ENCODE measurements around the gene RGS1. TPM values are rescaled to one million over a fixed set of nuclear protein-coding genes. Genes with fewer than 3 reads are reported as not detected.

The RGS1 gene
- total and polyA plus RNA-seq, 2 experiments from 2014 or later = 0.12 TPM; not detected in 1

DNA sequence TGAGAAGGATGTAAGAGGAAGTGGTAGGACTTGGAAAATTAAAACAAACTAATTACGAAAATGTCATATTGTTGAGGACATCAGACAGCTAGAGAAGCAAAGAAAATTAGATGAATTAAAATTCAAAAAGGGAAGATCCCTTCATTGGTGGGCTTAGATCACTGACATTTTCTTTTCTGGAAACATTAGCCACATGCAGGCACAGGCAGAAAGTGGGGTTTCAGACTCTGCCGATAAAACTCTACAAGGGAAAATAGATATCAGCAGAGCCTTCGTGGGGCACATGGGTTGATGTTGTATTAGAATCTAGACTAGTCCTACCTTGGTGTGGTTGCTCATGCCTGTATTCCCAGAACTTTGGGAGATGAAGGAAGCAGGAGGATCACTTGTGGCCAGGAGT is 12.4 kb upstream of the RGS1 start:
- no peaks in the 10 kb centered on the region for H3K27me3 ChIP-seq
- no peaks in the 10 kb centered on the region for H3K36me3 ChIP-seq
- no peaks in the 10 kb centered on the region for H3K9me3 ChIP-seq (ENCODE audit: low read depth)
- no peak overlapping the region for H3K27ac ChIP-seq
- TF ChIP-seq, protein P1, sequence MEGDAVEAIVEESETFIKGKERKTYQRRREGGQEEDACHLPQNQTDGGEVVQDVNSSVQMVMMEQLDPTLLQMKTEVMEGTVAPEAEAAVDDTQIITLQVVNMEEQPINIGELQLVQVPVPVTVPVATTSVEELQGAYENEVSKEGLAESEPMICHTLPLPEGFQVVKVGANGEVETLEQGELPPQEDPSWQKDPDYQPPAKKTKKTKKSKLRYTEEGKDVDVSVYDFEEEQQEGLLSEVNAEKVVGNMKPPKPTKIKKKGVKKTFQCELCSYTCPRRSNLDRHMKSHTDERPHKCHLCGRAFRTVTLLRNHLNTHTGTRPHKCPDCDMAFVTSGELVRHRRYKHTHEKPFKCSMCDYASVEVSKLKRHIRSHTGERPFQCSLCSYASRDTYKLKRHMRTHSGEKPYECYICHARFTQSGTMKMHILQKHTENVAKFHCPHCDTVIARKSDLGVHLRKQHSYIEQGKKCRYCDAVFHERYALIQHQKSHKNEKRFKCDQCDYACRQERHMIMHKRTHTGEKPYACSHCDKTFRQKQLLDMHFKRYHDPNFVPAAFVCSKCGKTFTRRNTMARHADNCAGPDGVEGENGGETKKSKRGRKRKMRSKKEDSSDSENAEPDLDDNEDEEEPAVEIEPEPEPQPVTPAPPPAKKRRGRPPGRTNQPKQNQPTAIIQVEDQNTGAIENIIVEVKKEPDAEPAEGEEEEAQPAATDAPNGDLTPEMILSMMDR (IDR thresholded peaks at IDR 0.05; ENCODE audit: low read depth, low read length) = no peak
- no peak overlapping the region for H3K4me3 ChIP-seq
- no peak for DNase-seq (ENCODE audit: low read depth in 1 of 2, low spot score in 1 of 2)
- H3K4me1 ChIP-seq (ENCODE audit: low read depth) = no peaks in the 10 kb centered on the region

DNA sequence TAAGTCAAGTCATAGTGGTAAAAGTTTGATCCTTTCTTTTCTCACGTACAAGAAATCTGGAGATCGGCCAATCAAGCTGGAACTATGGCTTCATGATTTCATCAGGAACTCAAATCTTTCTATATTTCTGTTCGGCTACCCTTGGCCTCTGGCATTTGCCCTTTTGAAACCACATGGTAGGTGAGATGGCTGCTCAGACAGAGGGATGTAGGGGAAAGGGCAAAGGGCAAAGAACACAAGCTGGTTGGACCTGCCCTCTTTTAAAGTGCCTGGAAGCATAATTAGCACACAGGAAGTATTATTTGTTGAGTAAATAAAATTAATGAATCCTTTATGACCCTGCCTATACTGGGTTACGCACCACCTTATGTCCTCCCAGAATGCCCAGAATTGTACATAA is 11.5 kb upstream of the RGS1 start:
- Histone ChIP-seq H3K9me3 (ENCODE audit: low read depth) (no peaks in the 10 kb centered on the region), H3K4me3 (no peak overlapping the region), H3K27me3 (no peaks in the 10 kb centered on the region), H3K4me1 (ENCODE audit: low read depth) (no peaks in the 10 kb centered on the region), H3K36me3 (no peaks in the 10 kb centered on the region), H3K27ac (no peak overlapping the region)
- DNase-seq (ENCODE audit: low read depth in 1 of 2, low spot score in 1 of 2) = no peak
- TF ChIP-seq, protein P1 (IDR thresholded peaks at IDR 0.05; ENCODE audit: low read depth, low read length) = no peak

DNA sequence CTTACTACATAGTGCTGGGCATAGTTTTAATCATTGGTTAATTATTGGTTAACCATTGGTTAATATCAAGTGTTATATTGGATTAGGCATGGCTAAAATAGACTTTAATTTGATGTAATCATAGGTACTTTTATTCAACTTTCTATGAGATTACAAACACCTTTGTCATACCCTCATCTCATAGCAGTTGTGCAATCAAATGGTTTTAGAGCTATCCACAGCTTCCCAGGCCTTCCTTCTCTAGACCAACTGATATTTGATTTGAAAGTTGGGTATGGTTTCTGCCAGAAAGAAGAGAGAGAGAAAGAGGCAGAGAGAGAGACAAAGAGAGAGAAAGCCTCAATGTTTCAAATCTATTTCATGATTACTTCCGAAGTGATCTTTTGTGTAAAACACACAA is 9.6 kb upstream of the RGS1 start:
- H3K36me3 ChIP-seq = no peaks in the 10 kb centered on the region
- no peaks in the 10 kb centered on the region for H3K4me1 ChIP-seq (ENCODE audit: low read depth)
- no peak overlapping the region for H3K4me3 ChIP-seq
- H3K27ac ChIP-seq = no peak overlapping the region
- DNase-seq (ENCODE audit: low read depth in 1 of 2, low spot score in 1 of 2) = no peak
- H3K9me3 ChIP-seq (ENCODE audit: low read depth) = no peaks in the 10 kb centered on the region
- H3K27me3 ChIP-seq = no peaks in the 10 kb centered on the region
- TF ChIP-seq, protein P1 (IDR thresholded peaks at IDR 0.05; ENCODE audit: low read depth, low read length) = no peak

DNA sequence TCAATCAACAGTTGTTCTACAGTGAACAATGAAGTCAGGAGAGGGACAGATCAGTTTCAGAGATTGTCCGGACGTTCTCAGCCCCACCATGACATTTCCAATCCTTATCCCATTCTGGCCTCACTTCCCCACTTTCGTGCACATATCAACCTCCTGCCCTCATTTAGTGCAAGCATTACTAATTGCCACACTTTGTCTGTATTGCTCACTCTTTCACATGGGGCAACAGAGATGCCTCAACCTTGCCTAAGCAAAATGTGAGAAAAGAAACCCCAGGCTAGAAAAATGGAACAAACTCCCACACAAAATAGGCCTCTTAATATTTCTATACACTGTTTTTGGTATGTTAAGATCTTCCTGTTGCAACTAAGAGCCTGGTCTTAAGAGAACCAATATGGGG is 8.9 kb upstream of the RGS1 start:
- Histone ChIP-seq H3K9me3 (ENCODE audit: low read depth) (no peaks in the 10 kb centered on the region), H3K36me3 (no peaks in the 10 kb centered on the region), H3K27ac (no peak overlapping the region), H3K4me1 (ENCODE audit: low read depth) (no peaks in the 10 kb centered on the region), H3K27me3 (no peaks in the 10 kb centered on the region), H3K4me3 (no peak overlapping the region)
- no peak for DNase-seq (ENCODE audit: low read depth in 1 of 2, low spot score in 1 of 2)
- TF ChIP-seq, protein P1 (IDR thresholded peaks at IDR 0.05; ENCODE audit: low read depth, low read length) = no peak

DNA sequence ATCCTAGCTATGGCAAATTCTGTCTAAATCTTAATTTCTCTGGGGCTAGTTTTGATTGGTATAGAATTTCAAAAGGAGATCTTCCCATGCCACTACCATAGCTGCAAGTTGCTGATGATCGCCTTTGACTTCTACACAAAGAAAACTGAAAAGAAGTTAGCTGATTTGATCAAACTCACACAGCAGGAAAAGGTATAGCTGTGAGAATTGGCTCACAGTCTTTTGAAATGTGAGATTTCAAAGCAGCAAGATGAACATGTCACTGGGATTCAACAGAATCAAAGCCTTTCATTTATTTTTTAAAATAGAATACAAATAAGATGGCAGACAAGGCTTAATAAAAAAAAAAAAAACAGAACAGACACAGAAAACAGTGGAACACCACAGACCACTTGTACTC is 7.5 kb upstream of the RGS1 start:
- Histone ChIP-seq H3K27ac (no peak overlapping the region), H3K9me3 (ENCODE audit: low read depth) (no peaks in the 10 kb centered on the region), H3K4me3 (no peak overlapping the region), H3K4me1 (ENCODE audit: low read depth) (no peaks in the 10 kb centered on the region), H3K27me3 (no peaks in the 10 kb centered on the region), H3K36me3 (no peaks in the 10 kb centered on the region)
- DNase-seq (ENCODE audit: low read depth in 1 of 2, low spot score in 1 of 2) = no peak
- TF ChIP-seq, protein P1 (IDR thresholded peaks at IDR 0.05; ENCODE audit: low read depth, low read length) = no peak

DNA sequence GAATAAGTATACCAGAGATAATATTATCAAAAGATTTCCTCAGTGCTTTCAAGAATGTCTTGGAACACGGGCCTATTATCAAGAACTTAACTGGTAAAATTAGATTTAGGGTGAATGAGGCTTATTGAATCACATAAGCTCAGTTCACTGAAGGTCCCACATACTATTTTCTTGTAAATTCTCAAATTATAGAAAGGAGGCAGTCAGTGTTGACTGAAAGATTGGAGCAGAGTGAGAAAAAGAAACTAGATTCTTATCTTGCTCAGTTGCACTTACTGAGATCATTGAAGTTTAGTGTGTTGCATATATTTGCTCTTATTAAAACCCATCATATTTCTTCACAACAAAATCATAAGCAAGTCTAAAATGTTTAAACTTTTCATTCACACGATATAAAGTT is 3.9 kb upstream of the RGS1 start:
- Histone ChIP-seq H3K27me3 (no peaks in the 10 kb centered on the region), H3K4me3 (no peak overlapping the region), H3K27ac (no peak overlapping the region), H3K36me3 (no peaks in the 10 kb centered on the region), H3K4me1 (ENCODE audit: low read depth) (no peaks in the 10 kb centered on the region), H3K9me3 (ENCODE audit: low read depth) (no peaks in the 10 kb centered on the region)
- TF ChIP-seq, protein P1 (IDR thresholded peaks at IDR 0.05; ENCODE audit: low read depth, low read length) = no peak
- DNase-seq (ENCODE audit: low read depth in 1 of 2, low spot score in 1 of 2) = no peak
